HS-5 (cell line): ENCODE results near the gene PRKRIP1.
"Not testable (repeated sequence)": the region's sequence is repeated elsewhere in the genome, so short reads cannot be mapped to it uniquely, and the experiment has no call there.

Experiments used
- DNase-seq: peaks from one replicate; pipeline ENCODE4 v3.0.0-alpha.2; 2012; ENCODE audit warnings: low read depth

Gene PRKRIP1

DNA sequence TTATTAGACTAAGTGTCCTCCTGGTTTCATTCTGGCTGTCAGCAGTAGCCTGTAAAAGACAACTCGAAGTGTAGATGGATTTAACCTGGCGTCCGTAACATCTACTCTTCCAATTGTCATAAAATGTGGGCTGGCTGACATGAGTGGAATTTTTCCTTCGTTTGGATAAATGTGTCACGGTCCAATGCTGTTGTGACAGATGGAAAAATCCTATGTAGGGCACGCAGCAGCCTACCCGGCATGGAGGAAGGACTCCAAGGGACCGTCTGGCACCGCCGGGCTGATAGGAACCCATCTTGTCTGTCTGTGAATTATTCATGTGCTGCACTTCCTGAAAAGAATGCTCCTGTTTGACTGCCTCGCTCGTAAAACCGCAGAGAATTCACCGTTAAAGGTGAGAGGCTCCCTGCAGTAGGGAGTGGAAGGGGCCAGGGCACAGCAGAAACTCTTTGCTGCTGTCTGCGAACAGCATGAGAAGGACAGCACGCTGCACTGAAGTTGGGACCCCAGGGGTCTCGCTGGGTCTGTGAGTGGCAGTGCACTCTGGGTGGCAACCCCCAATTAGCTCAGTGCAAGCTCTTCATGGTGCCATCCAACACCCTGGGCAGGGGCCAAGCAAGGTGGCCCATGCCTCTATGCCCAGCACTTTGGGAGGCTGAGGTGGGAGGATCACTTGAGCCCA is 35.6 kb downstream of the PRKRIP1 start:
- DNase-seq = no peak

DNA sequence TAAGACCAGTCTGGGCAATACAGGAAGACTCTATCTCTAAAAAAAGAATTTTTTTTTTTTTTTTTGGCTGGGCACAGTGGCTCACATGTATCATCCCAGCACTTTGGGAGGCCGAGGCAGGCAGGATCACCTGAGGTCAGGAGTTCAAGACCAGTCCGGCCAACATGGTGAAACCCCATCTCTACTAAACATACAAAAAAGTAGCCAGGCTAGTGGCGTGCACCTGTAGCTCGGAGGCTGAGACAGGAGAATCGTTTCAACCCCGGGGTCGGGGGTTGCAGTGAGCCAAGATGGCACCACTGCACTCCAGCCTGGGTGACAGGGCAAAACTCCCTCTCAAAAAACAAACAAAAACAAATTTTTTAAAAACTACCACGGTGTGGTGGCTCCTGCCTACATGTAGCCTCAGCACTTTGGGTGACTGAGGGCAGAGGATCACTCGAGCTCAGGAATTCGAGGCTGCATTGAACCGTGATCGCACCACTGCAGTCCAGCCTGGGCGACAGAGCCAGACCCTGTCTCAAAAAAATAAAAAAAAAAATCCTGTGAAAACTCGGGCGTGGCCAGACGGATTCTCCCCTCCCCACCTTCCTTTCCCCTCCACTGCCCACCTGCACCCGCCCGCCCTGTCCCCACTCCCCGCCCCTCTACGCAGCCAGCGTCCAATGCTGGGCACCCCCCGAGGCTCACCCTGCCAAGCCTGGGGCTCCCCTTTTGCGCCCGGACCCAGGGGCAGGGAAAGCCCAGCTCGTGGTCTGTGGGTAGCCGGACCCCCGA is 36.5 kb downstream of the PRKRIP1 start:
- DNase-seq = no peak

DNA sequence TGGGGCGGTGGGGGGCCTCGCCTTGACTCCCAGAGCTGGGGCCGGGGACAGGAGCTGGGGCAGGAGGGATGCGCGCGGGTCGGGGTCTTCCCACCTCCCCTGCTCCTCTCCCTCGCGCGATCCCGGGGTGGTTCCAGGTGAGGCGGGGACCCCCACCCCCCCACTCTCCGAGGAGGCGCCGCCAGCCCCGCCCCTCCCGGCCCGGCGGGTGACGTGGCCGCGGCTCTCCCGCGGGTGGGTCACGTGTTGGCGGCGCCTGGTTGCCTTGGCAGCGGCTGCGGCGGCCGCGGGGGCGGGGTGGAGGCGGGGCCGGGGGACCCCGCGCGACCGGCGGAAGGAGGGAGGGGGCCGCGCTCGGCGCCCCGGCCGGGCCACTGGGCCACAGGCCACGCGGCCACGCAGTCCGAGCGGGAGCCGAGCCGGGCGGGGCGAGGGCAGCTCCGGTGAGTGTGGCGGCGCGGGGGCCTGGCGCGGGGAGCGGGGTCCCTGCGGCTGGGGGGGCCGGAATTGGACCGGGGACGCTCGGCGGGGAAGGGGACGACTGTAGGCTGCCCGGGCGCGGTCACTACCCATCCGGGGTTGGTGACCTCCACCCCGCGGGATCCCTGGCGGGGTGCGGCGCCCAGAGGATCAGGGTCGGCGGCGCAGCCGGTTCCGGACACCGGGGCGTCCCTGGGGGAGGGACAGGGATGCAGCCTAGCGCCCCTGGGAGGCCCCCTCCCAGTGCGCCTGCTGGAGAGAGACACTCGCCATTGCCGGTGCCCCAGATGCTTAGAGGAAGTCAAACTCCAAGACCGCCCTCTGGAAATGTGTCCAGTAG is 37.3 kb downstream of the PRKRIP1 start, which contains the start of gene ORAI2:
Gene ORAI2 (plus strand): TSS at position 357 of the 820 bp plus-strand sequence. CDS start 5,382 bp downstream, outside the sequence.
- no peak for DNase-seq

DNA sequence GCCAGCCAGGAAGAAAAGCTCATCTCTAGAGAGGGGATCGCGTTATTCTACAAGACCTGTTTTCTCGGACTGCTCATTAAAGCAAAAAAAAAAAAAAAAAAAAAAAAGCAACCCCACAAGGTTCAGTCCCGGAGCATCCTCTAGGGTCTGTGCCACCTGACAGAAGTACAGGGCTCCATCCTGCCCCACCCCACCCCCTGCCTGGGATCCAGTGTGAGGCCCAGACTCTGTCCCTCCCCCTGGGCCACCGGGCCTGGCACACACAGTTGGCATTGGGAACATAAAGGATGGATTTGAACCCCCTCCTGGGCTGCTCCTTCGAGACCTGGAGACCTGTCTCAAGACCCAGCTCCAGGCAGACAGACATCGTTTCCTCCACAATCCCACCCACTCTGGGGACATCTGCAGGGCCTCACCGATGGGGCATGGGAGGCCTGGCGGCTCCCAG is 37.9 kb downstream of the PRKRIP1 start:
- peak; percentile 8 for DNase-seq

DNA sequence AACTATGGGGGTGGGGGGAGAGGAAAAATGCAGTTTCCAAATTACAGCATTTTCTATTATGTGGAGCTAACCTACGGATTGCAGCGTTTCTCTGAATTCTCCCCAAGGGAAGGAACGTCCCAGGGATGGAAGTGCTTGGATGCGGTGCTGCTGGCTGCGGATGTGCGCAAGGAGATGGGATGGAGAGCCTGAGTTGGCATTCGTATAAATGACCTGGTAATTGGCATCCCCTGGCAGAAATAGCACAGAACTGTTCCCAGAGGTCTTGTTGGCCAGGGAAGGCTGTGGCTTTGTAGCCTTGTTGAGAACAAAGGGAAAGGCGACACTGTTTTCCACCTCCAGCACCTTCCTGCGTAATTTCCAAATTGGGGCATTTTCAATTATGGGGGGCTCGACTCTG is 40.0 kb downstream of the PRKRIP1 start:
- DNase-seq = no peak

DNA sequence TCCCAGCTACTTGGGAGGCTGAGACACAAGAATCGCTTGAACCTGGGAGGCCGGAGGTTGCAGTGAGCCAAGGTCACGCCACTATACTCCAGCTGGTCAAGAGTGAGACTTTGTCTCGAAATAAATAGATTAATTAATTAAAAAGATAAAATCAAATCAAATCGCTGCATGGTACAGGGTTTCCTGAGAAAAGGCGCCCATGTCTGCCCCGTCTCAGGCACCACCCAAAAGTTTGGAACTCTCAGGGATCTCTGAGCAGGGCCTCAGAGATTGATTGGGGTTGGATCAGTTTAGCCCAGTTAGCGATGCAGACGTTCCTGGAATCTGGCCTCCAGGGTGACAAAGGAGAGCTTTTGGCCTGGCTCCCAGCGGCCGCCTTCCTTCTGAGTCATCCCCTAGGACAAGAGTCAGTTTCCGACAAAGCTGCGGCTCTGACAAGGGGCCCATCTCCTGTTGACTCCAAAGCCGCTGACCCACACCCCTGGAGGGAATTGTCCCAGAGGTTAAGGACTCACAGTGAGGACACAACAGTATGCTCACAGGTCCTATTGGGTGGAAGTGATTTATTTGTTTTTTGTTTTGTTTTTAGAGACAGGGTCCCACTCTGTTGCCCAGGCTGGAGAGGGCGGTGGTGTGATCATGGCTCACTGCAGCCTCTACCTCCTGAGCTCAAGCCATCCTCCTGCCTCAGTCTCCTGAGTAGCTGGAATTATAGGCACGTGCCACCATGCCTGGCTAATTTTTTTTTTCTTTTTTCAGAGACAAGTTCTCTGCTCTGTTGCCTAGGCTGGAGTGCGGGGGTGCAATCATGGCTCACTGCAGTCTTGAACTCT is 44.0 kb downstream of the PRKRIP1 start:
- DNase-seq = peak; percentile 49

DNA sequence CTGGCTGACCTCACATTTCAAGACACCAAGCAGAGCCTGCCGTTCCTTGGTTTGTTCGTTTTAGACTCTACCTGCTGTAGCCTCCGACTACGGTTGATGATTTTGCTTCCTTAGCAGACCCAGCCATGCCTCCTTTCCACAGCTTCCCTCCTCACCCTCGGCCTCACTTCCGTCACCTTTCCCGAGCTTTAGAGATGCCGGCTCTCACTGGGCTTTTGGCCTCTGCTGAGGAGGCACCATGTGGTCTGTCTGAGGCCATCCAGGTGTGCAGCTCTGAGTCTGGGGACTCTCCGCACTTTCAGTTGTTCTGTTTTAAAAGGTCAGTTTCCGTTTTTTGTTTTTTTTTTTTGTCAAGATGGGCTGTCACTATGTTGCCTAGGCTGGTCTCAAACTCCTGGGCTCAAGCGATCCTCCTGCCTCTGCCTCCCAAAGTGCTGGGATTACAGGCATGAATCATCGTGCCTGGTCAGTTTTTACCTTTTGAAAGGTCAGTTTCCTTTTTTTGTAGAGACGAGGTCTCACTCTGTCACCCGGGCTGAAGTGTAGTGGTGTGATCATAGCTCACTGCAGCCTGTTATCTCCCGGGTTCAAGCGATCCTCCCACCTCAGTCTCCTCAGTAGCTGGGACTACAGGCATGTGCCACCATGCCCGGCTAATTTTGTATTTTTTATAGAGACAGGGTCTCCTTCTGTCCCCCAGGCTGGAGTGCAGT is 49.0 kb downstream of the PRKRIP1 start:
- DNase-seq = no peak

DNA sequence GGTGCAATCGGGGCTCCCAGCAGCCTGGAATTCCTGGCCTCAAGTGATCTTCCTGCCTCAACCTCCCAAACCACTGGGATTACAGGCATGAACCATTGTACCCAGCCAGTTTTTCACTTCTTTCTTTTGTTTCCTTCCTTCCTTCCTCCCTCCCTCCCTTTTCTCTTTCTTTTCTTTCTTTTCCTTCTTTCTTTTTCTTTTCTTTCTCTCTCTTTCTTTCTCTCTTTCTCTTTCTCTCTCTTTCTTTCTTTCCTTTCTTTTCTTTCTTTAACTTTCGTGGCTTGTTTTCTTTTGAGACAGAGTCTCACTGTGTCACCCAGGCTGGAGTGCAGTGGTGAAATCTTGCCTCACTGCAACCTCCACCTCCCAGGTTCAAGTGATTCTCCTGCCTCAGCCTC is 49.5 kb downstream of the PRKRIP1 start:
- no peak for DNase-seq

DNA sequence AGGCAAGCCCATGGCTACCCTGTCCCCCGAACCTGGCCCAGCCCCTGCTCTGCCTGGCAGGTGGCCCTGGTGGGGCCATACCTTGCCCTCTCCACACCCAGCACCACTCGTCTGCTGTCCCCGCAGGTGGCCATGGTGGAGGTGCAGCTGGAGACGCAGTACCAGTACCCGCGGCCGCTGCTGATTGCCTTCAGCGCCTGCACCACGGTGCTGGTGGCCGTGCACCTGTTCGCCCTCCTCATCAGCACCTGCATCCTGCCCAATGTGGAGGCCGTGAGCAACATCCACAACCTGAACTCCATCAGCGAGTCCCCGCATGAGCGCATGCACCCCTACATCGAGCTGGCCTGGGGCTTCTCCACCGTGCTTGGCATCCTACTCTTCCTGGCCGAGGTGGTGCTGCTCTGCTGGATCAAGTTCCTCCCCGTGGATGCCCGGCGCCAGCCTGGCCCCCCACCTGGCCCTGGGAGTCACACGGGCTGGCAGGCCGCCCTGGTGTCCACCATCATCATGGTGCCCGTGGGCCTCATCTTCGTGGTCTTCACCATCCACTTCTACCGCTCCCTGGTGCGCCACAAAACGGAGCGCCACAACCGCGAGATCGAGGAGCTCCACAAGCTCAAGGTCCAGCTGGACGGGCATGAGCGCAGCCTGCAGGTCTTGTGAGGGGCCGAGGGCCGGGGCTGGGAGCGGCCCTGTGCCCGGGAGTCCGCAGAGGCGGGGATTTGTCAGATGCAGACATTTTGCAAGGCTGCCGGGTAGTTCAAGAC is 50.4 kb downstream of the PRKRIP1 start:
- DNase-seq = no peak

DNA sequence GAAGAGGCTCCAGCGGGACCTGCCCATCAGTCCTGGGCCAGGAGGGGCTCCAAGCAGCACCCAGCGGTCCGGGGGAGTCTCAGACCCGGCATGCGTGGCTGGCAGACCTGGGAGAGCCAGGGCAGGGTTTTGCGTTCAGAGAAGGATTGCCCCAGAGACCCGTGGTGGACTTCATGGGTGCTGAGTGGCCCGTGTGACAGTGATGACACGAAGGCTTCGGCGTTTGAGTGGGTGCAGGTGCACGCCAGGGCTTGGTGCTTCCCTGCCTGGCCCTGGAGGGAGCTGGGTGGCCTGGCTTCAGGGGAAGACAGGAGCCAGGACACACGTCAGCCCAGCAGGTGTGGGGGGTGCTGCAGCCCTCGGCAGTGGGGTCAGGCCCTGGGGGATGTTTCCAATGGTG is 51.1 kb downstream of the PRKRIP1 start:
- no peak for DNase-seq

DNA sequence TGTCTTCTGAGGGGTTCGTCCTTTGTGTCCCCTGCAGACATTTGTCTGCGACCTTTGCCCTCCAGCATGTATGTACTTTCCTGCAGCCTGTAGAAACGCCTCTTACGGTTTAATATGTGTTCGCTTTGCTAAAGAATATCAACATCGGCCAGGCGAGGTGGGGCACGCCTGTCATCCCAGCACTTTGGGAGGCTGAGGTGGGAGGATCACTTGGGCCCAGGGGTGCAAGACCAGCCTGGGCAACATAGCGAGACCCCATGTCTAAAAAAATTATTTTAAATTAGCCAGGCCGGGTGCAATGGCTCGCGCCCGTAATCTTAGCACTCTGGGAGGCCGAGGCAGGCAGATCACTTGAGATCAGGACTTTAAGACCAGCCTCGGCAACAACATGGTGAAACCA is 53.0 kb downstream of the PRKRIP1 start:
- no peak for DNase-seq

DNA sequence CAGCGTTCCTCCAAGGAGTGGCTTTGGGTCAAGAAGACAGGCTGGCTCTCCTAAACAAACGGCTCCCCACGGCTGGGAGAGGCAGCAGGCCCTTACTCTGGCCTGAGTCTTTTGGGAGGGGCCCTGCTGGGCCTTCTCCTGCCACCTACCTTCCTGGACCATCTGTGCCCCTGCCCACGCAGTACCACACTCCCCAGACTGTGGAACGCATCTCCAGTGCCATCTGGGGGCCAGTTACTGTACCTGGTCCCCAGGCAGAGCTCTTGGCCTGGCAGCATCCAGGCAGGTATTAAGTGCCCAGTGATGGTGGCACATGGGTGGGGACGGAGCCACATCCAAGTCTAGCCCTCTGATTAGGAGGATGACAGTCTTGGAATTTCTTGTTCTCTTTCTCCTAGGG is 54.1 kb downstream of the PRKRIP1 start:
- DNase-seq = no peak

DNA sequence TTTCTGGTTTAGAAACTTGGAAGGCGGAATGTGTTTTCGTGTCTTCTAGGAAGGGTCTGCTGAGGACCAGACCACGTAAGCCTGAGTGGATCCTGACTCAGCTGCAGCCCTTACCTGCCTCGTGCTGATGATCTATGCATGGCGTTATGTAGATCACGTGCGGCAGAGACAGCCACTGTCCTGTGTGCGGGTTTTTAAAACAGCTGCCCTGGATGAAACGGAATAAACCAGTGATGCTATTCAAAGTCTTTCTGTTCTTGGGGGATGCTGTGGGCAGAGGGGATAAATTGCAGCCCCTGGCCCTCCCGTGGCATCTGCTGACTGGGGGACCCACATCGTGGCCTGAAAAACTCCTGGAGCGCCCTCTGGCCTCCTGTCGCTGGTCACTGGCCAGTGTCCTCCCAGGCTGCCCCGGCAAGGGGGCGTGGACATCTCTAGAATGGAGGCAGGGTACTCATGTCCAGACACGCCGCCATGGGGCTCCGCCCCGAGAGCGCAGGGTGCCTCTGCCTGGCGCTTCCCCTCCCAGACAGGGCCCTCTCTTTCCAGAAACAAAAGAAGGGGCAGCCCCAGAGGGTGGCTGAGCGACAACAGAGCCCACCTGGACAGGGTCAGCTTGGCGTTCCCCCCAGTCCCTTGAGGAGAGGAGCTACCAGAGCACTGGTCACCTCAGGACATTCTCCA is 55.4 kb downstream of the PRKRIP1 start:
- no peak for DNase-seq

DNA sequence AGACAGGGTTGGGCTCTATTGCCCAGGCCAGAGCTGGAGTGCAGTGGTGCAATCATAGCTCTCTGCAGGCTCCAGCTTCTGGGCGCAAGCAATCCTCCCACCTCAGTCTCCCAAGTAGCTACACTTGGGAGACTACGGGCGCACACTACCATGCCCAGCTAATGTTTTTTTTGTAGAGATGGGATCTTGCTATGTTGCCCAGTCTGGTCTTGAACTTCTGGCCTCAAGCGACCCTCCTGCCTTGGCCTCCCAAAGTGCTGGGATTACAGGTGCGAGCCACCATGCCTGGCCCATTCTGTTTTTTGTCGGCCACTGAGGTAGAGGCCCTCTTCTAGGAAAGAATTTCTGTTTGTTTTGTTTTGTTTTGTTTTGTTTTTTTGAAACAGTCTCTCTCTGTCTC is 56.3 kb downstream of the PRKRIP1 start:
- no peak for DNase-seq

DNA sequence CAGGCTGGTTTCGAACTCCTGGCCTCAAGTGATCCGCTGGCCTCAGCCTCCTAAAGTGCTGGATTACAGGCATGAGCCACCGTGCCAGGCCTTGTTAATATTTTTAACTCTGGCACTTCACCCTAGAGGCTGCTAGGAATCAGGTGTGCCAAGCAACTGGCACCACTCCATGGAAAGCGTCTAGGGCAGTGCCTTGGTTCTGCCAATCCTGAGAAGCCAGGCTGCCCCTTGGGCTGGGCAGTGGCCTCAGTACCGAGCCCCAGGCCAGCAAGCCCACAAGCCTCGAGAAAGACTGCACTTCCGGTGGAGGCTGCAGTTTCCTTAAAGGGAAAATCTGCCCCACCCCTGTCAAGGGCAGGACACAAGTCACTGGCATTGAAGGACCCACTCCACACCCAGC is 57.2 kb downstream of the PRKRIP1 start:
- no peak for DNase-seq

DNA sequence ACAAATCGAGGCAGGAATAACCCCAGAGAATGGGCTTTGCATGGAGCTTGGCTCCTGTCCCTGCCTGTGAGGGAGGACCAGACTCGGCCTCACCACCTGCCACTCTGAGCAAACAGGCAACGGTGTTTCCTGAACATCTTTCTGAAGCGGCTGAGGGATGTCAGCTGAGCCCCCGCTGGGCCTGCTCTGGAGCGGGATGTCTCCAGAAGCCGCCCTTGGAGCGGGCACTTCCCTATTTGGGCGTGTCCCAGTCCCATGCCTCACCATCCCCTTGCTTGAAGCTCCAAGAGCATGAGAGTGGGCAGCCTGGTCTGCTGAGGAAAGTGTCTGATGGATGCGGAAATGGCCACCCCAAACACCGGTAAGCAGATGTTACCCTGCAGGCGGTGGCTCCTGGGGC is 58.3 kb downstream of the PRKRIP1 start:
- DNase-seq = no peak

DNA sequence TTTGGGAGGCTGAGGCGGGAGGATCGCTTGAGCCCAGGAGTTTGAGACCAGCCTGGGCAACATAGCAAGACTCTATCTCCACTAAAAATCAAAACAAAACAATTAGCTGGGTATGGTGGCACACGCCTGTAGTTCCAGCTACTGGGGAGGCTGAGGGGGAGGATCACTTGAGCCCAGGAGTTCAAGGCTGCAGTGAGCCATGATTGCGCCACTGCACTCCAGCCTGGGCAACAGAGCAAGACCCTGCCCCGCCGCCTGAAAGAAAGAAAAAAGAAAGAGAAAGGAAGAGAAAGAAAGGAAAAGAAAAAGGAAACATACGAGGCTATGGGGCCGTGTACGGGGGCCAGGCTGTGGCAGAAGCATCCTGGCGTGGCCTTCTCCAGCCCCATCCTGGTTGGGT is 58.8 kb downstream of the PRKRIP1 start:
- DNase-seq = not testable (repeated sequence)

DNA sequence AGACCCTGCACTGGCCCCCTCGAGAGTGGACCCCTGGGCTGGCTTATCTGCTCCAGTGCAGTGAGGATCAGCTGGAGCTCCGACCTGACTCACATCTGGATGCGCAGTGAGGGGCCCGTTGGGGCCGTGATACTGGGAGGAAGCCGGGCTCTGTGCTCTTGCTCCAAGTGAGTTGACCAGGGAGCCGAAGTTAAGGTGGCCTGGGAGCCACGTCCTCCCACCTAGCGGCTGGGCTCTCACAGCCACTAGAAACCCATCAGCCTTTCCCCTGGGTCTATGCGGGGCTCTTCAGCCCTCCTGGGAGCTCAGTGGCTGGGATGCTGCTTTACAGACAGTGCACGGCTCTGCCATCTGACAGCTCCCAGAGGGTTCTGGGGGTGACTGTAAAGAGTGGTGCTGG is 59.4 kb downstream of the PRKRIP1 start:
- no peak for DNase-seq

DNA sequence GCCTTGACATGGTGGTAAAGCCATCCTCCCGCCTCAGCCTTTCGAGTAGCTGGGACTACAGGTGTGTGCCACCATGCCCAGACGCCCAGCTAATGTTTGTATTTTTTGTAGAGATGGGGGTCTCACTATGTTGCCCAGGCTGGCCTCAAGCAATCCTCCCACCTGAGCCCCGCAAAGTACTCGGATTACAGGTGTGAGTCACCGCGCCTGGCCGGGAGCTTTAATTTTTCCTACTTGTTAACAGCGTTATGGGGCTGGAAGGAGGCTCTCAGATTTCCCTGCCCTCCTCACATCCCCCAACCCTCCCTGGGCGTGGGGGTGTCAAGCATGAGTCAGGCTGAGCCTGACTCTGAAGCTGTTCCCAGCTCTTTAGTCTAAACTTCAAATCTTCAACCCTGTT is 60.2 kb downstream of the PRKRIP1 start:
- no peak for DNase-seq
